ENCODE measurements around the gene ZNF214. TPM values are rescaled to one million over a fixed set of nuclear protein-coding genes. Genes with fewer than 3 reads are reported as not detected.

Gene ZNF214
- total and polyA plus RNA-seq, 4 donors, result 0.57 to 2.3 (median 1.2) TPM

DNA sequence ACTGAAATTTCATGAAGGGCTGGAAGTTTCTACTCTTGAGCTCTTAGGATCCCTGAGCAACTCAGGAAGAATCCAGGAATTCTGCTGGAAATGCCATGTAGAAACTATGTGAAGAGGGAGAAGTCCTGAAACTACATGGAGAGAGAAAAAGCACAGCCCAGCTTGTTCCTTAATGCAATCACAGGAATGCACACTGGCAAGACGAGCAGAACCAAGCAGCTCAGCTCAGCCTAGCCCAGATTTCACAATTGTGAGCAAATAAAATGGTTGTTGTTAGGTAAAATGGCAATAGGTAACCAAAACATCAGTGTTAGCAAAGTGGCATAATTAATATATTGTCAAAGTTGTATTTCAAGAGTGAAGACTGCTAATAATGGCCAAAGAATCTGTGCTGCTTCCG lies 28.1 kb downstream of the ZNF214 start (continued):
- TF ChIP-seq, protein P1, sequence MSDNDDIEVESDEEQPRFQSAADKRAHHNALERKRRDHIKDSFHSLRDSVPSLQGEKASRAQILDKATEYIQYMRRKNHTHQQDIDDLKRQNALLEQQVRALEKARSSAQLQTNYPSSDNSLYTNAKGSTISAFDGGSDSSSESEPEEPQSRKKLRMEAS (IDR thresholded peaks at IDR 0.05), result no peak

DNA sequence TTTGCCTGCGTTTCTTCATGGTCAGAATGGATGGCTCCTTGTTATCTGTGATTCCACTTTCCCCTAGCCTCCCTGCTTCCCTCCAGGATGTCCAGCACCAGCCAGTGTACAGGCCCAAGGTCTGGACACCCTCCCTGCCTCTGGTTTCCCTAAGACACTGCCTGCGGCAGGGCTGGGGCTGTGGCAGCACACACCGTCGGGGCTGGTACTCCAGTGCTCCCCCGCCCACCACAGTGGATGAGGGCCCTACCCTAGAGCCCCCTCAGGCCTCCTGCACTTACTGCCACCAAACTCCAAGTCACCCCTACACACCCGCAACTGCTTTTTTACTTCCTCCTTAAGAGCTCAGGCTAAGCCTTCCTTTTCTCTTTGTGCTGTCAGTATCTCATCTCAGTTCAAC lies 28.9 kb downstream of the ZNF214 start:
- Histone ChIP-seq H3K4me1 (ENCODE audit: control insufficient read depth in 4 of 4, insufficient read depth in 4 of 4, low read length in 3 of 4) (no peaks in the 10 kb centered on the region), H3K9ac (ENCODE audit: low read depth in 1 of 2, low read length in 2 of 2) (no peak overlapping the region), H3K27ac (ENCODE audit: low read depth in 1 of 2, low read length in 2 of 2) (no peak overlapping the region), H3K27me3 (ENCODE audit: control insufficient read depth in 4 of 4, insufficient read depth in 4 of 4, low read length in 3 of 4) (no peaks in the 10 kb centered on the region), H3K9me3 (ENCODE audit: control insufficient read depth in 4 of 4, low read length in 3 of 4) (peaks cover 0 to 3% (median 0%) of the 10 kb centered on the region in 4 donors), H3K36me3 (ENCODE audit: control insufficient read depth in 4 of 4, insufficient read depth in 3 of 4, low read depth in 1 of 4, low read length in 3 of 4) (no peaks in the 10 kb centered on the region), H3K4me3 (ENCODE audit: low read depth in 1 of 3, low read length in 3 of 3) (no peak overlapping the region)
- DNase-seq (ENCODE audit: low spot score), result no peak
- 84% methylated on average over 6 of the region's 6 CpGs for WGBS
- TF ChIP-seq, protein P2, sequence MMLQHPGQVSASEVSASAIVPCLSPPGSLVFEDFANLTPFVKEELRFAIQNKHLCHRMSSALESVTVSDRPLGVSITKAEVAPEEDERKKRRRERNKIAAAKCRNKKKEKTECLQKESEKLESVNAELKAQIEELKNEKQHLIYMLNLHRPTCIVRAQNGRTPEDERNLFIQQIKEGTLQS (IDR thresholded peaks at IDR 0.05), result no peak
- TF ChIP-seq, protein P3, sequence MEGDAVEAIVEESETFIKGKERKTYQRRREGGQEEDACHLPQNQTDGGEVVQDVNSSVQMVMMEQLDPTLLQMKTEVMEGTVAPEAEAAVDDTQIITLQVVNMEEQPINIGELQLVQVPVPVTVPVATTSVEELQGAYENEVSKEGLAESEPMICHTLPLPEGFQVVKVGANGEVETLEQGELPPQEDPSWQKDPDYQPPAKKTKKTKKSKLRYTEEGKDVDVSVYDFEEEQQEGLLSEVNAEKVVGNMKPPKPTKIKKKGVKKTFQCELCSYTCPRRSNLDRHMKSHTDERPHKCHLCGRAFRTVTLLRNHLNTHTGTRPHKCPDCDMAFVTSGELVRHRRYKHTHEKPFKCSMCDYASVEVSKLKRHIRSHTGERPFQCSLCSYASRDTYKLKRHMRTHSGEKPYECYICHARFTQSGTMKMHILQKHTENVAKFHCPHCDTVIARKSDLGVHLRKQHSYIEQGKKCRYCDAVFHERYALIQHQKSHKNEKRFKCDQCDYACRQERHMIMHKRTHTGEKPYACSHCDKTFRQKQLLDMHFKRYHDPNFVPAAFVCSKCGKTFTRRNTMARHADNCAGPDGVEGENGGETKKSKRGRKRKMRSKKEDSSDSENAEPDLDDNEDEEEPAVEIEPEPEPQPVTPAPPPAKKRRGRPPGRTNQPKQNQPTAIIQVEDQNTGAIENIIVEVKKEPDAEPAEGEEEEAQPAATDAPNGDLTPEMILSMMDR (IDR thresholded peaks at IDR 0.05; ENCODE audit: low read depth, low read length, missing input control), result no peak
- no peak for TF ChIP-seq RAD21 (IDR thresholded peaks at IDR 0.05)
- TF ChIP-seq JUND (IDR thresholded peaks at IDR 0.05), result no peak
- TF ChIP-seq, protein P4, sequence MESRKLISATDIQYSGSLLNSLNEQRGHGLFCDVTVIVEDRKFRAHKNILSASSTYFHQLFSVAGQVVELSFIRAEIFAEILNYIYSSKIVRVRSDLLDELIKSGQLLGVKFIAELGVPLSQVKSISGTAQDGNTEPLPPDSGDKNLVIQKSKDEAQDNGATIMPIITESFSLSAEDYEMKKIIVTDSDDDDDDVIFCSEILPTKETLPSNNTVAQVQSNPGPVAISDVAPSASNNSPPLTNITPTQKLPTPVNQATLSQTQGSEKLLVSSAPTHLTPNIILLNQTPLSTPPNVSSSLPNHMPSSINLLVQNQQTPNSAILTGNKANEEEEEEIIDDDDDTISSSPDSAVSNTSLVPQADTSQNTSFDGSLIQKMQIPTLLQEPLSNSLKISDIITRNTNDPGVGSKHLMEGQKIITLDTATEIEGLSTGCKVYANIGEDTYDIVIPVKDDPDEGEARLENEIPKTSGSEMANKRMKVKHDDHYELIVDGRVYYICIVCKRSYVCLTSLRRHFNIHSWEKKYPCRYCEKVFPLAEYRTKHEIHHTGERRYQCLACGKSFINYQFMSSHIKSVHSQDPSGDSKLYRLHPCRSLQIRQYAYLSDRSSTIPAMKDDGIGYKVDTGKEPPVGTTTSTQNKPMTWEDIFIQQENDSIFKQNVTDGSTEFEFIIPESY (IDR thresholded peaks at IDR 0.05), result no peak
- no peak for TF ChIP-seq TAF1 (conservative IDR thresholded peaks at IDR 0.05)
- TF ChIP-seq EGR1 (IDR thresholded peaks at IDR 0.05; ENCODE audit: low read depth in 2 of 2), result no peak
- no peak for TF ChIP-seq GABPA (IDR thresholded peaks at IDR 0.05 in 1 of 2, conservative IDR thresholded peaks at IDR 0.05 in 1 of 2)
- no peak for TF ChIP-seq NR2F2 (IDR thresholded peaks at IDR 0.05)
- TF ChIP-seq HNF4A (conservative IDR thresholded peaks at IDR 0.05), result no peak
- TF ChIP-seq, protein P1 (IDR thresholded peaks at IDR 0.05), result no peak
- TF ChIP-seq RXRA (IDR thresholded peaks at IDR 0.05), result no peak
- TF ChIP-seq, protein P5, sequence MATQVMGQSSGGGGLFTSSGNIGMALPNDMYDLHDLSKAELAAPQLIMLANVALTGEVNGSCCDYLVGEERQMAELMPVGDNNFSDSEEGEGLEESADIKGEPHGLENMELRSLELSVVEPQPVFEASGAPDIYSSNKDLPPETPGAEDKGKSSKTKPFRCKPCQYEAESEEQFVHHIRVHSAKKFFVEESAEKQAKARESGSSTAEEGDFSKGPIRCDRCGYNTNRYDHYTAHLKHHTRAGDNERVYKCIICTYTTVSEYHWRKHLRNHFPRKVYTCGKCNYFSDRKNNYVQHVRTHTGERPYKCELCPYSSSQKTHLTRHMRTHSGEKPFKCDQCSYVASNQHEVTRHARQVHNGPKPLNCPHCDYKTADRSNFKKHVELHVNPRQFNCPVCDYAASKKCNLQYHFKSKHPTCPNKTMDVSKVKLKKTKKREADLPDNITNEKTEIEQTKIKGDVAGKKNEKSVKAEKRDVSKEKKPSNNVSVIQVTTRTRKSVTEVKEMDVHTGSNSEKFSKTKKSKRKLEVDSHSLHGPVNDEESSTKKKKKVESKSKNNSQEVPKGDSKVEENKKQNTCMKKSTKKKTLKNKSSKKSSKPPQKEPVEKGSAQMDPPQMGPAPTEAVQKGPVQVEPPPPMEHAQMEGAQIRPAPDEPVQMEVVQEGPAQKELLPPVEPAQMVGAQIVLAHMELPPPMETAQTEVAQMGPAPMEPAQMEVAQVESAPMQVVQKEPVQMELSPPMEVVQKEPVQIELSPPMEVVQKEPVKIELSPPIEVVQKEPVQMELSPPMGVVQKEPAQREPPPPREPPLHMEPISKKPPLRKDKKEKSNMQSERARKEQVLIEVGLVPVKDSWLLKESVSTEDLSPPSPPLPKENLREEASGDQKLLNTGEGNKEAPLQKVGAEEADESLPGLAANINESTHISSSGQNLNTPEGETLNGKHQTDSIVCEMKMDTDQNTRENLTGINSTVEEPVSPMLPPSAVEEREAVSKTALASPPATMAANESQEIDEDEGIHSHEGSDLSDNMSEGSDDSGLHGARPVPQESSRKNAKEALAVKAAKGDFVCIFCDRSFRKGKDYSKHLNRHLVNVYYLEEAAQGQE (IDR thresholded peaks at IDR 0.05), result no peak
- no peak for TF ChIP-seq FOXA2 (IDR thresholded peaks at IDR 0.05)
- no peak for TF ChIP-seq SP1 (IDR thresholded peaks at IDR 0.05)
